AG04450 (cell line): ENCODE measurements around the gene COTL1. TPM values are rescaled to one million over a fixed set of nuclear protein-coding genes. Genes with fewer than 3 reads are reported as not detected.

Experiments
- CTCF ChIA-PET: fragments of 300-600, 350-600 bp; formaldehyde crosslinking; extraction: SDS; loops from one replicate; lab custom pipeline; 2022; ENCODE audit warnings: antibody characterized with exemption, inconsistent platforms; lab: Charles Lee
- POLR2A ChIA-PET: fragments of 350-600 bp; formaldehyde crosslinking; extraction: SDS; loops from one replicate; lab custom pipeline; 2021; ENCODE audit warnings: antibody characterized with exemption, inconsistent platforms; lab: Yijun Ruan, JAX
- DNase-seq: peaks from one replicate; pipeline ENCODE4 v3.0.0-alpha.2; 2011; ENCODE audit warnings: low read depth, low spot score
- H3K27ac ChIP-seq: one replicate; pipeline ENCODE4 v1.5.1; 2012; ENCODE audit warnings: low read depth, low read length, control low read depth
- H3K27me3 ChIP-seq: one replicate; pipeline ENCODE4 v1.6.0; 2012; ENCODE audit warnings: low read length; ENCODE audit not compliant: control insufficient read depth, insufficient read depth
- H3K4me3 ChIP-seq: 2 replicates; pipeline ENCODE4 v1.5.1; 2011; ENCODE audit warnings: mild to moderate bottlenecking, low read depth, low read length, control low read depth
- H3K9me3 ChIP-seq: 2 replicates; pipeline ENCODE4 v1.5.1; 2012; ENCODE audit warnings: low read length; ENCODE audit not compliant: control insufficient read depth, insufficient read depth
- CTCF ChIP-seq: IDR thresholded peaks from 2 replicates; pipeline ENCODE4 v1.5.1; 2011; ENCODE audit warnings: low read depth, low read length, control low read depth, inconsistent platforms
- polyA plus RNA-seq: library from polyadenylated mRNA; depleted of rRNA; stranded (reverse); fragments of >200 nt; gene quantifications from 2 replicates; pipeline ENCODE4 v1.2.3, GENCODE V29; 2011

COTL1 gene
- polyA plus RNA-seq, 1 experiment, result 153 TPM

GRCh38 chr16:84557059-84557458 lies 60.8 kb downstream of the COTL1 start:
- TF ChIP-seq CTCF, result no peak
- no peak for DNase-seq
- CTCF ChIA-PET, result no interaction called here
- Histone ChIP-seq H3K9me3 (no peaks in the 10 kb centered on the region; the same call in 1 of the 2 replicates), H3K4me3 (no peak overlapping the region), H3K27me3 (no peaks in the 10 kb centered on the region), H3K27ac (no peak overlapping the region)
- POLR2A ChIA-PET, result no interaction called here

- ChIA-PET CTCF (no interaction called here), POLR2A (no interaction called here)
These were observed 62.3 kb downstream of the COTL1 start for GRCh38 chr16:84555418-84556196.

GRCh38 chr16:84554627-84555328 lies 63.1 kb downstream of the COTL1 start:
- no peak for DNase-seq
- Histone ChIP-seq H3K27me3 (no peaks in the 10 kb centered on the region), H3K9me3 (no peaks in the 10 kb centered on the region; the same call in 1 of the 2 replicates), H3K4me3 (no peak overlapping the region), H3K27ac (no peak overlapping the region)
- TF ChIP-seq CTCF, result no peak
- CTCF ChIA-PET, result interaction anchor here (0.7 kb wide), 1 partner anchor 44 kb away, joined by 6 read pairs; no protein-coding TSS in a partner anchor
- POLR2A ChIA-PET, result interaction anchor here (0.7 kb wide), 1 partner anchor 26 kb away, joined by 5 read pairs; no protein-coding TSS in a partner anchor

More at GRCh38 chr16:84555418-84556196, 62.3 kb downstream of the COTL1 start:
- no peak for TF ChIP-seq CTCF
- no peaks in the 10 kb centered on the region for H3K27me3 ChIP-seq
- no peak for DNase-seq
- no peaks in the 10 kb centered on the region; the same call in 1 of the 2 replicates for H3K9me3 ChIP-seq
- H3K4me3 ChIP-seq, result no peak overlapping the region
- H3K27ac ChIP-seq, result no peak overlapping the region

- ChIA-PET POLR2A (interaction anchor here (0.7 kb wide), 1 partner anchor 25 kb away, joined by 5 read pairs; no protein-coding TSS in a partner anchor), CTCF (interaction anchor here (0.7 kb wide), 1 partner anchor 43 kb away, joined by 6 read pairs; no protein-coding TSS in a partner anchor)
- TF ChIP-seq CTCF, result no peak
These were observed 63.9 kb downstream of the COTL1 start for GRCh38 chr16:84553873-84554399.

More at GRCh38 chr16:84553873-84554399, 63.9 kb downstream of the COTL1 start:
- Histone ChIP-seq H3K9me3 (peaks cover 2% of the 10 kb centered on the region; the same call in 1 of the 2 replicates), H3K27ac (no peak overlapping the region), H3K4me3 (no peak overlapping the region), H3K27me3 (no peaks in the 10 kb centered on the region)
- DNase-seq, result no peak
